Right lobe of liver (tissue), 6 donors: ENCODE measurements around the gene EPHA8. TPM values are rescaled to one million over a fixed set of nuclear protein-coding genes. Genes with fewer than 3 reads are reported as not detected.

Experiments used
- ATAC-seq, 4 donors: fragments of 200-7000 bp; cut with Tn5 transposase; one replicate each; pipeline ENCODE4 v1.9.1; 2020; ENCODE audit warnings: mild to moderate bottlenecking in 4 of 4, moderate library complexity in 4 of 4
- DNase-seq, 3 donors: peaks; one replicate each; pipeline ENCODE4 v3.0.0-alpha.2; 2020
- H3K27ac ChIP-seq, 3 donors: fragments of 200-600 bp; one replicate each; pipeline ENCODE4 v1.8.0; 2022
- H3K27me3 ChIP-seq, 2 donors: fragments of 200-600 bp; one replicate each; pipeline ENCODE4 v1.8.0; 2022
- H3K36me3 ChIP-seq, 4 donors: fragments of 200-600 bp; sonication (generic) in 1 of 4; one replicate each; pipeline versions ENCODE4 v1.5.1 to v1.8.0; 2017 to 2022; ENCODE audit warnings: control low read depth in 1 of 4
- H3K4me1 ChIP-seq, 4 donors: fragments of 200-600 bp; sonication (generic) in 1 of 4; one replicate each; pipeline versions ENCODE4 v1.5.1 to v1.8.0; 2017 to 2022; ENCODE audit warnings: control low read depth in 1 of 4
- H3K4me3 ChIP-seq, 3 donors: fragments of 200-600 bp; one replicate each; pipeline ENCODE4 v1.8.0; 2022
- H3K9me3 ChIP-seq, 4 donors: fragments of 200-600 bp; sonication (generic) in 1 of 4; one replicate each; pipeline versions ENCODE4 v1.5.1 to v1.8.0; 2017 to 2022; ENCODE audit warnings: control low read depth in 1 of 4
- POLR2A ChIP-seq: fragments of 450-650 bp; IDR thresholded peaks from one replicate; pipeline ENCODE4 v1.6.1; 2017; ENCODE audit warnings: antibody characterized with exemption, mild to moderate bottlenecking
- WGBS: methylation state at CpG from one replicate; pipeline ENCODE4 v1.1.6; 2018; ENCODE audit warnings: low coverage, low lambda C conversion rate; ENCODE audit not compliant: insufficient coverage; ENCODE audit errors: missing lambda C conversion rate; 5-methylcytosine and 5-hydroxymethylcytosine counted together
- intact Hi-C, 2 donors: fragments of 100-400 bp; cut with DNase I; formaldehyde crosslinking; loops; one replicate each; pipeline versions ENCODE4 v1.11.2 to v1.14.1; 2022
- long read RNA-seq: library from polyadenylated mRNA; unstranded; transcript quantifications from one replicate; pipeline ENCODE4 v2.0.0, GENCODE V29; 2019
- total RNA-seq, 6 experiments: library from RNA; depleted of rRNA in 2 of 6; stranded (reverse); fragments of >200 nt in 2 of 6; fragmentation: NEBNext Ultra II Directional in 3 of 6; extraction: Animal tissue kit (Norgen Biotek cat#: 25700) in 3 of 6; gene quantifications; one replicate each; pipeline versions ENCODE4 v1.1.0 to v1.2.4, GENCODE V29; 2016 to 2023
- TF ChIP-seq, protein P1 (sequence below), 4 donors: fragments of 200-600 bp in 3 of 4; fragments of 450-650 bp in 1 of 4; IDR thresholded peaks; one replicate each; pipeline versions ENCODE4 v1.5.1 to v1.8.0; 2016 to 2022; ENCODE audit warnings: antibody characterized with exemption in 4 of 4, mild to moderate bottlenecking in 2 of 4
- donor health status: DM: no; HTN: yes; CAD: no.
- donor health status: DM: no; HTN: no; CAD: no.
- donor health status: DM: no; HTN: no; CAD: no.
- donor health status: DM: no; HTN: yes; CAD: no.
- donor health status: DM: no; HTN: yes; CAD: no.

EPHA8 gene
- not detected for total RNA-seq
- long read RNA-seq: 0 reads

DNA sequence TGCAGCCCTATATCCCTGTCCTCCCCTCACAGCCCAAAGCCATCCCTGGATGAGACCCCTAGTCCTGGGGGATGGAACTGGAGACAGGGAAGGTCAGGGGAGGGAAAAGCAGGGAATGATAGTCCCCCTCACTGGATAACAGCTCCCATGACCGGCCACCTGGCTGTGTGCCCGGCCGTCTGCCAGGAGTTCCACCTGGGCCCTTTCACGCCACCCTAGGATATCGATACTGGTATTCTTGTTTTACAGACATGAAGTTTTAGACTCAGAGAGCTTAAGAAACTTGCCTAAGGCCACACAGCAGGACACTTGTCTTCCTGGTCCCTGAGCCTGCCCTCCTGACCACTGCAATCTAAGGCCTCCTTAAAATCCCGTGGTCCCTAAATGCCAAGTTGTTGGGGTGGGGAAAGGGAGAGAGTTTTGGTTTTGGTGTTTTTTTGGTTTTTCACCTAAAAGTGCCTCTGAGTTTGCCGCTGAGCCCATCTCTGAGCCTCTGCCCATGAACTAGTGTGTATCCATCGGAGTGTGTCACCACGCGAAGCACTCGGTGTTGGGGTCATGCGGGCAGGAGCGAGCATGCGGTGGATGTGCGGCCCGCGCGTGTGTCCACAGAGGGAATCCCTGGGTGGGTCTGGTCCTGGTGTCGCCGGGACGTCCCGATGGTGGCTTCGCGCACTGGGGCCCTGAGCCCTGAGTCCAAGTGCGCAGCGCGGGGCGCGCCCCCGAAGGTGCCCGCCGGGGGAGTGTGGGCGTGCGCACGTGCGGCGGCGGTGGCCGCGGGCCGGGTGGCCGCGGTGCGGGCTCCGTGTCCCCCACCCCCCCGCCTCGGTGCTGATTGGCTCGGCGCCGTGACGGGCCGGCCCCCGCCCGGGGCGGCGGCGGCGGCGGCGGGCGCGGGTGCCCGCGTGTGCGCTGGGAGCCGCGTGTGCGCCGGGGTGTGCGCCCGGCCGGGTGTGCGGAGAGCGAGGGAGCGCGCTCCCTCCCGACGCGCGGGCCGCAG, at the start of gene EPHA8:
Gene EPHA8, plus strand, starts transcription at position 906 of the 1,000 bp plus-strand sequence. CDS start 147 bp downstream, outside the sequence.
- TF ChIP-seq, protein P1, sequence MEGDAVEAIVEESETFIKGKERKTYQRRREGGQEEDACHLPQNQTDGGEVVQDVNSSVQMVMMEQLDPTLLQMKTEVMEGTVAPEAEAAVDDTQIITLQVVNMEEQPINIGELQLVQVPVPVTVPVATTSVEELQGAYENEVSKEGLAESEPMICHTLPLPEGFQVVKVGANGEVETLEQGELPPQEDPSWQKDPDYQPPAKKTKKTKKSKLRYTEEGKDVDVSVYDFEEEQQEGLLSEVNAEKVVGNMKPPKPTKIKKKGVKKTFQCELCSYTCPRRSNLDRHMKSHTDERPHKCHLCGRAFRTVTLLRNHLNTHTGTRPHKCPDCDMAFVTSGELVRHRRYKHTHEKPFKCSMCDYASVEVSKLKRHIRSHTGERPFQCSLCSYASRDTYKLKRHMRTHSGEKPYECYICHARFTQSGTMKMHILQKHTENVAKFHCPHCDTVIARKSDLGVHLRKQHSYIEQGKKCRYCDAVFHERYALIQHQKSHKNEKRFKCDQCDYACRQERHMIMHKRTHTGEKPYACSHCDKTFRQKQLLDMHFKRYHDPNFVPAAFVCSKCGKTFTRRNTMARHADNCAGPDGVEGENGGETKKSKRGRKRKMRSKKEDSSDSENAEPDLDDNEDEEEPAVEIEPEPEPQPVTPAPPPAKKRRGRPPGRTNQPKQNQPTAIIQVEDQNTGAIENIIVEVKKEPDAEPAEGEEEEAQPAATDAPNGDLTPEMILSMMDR (IDR thresholded peaks at IDR 0.05): no peak
- TF ChIP-seq POLR2A: no peak
- intact Hi-C loops: no loop called here
- Histone ChIP-seq H3K4me1 (no peaks in the 10 kb centered on the region), H3K36me3 (no peaks in the 10 kb centered on the region), H3K27me3 (peaks cover 0 to 10% of the 10 kb centered on the region in 2 donors), H3K27ac (no peak within 1 kb of the TSS), H3K4me3 (no peak within 1 kb of the TSS), H3K9me3 (no peaks in the 10 kb centered on the region)
- ATAC-seq (no peak), DNase-seq (no peak)
- WGBS: 15% methylated on average over 6 of the region's 81 CpGs

DNA sequence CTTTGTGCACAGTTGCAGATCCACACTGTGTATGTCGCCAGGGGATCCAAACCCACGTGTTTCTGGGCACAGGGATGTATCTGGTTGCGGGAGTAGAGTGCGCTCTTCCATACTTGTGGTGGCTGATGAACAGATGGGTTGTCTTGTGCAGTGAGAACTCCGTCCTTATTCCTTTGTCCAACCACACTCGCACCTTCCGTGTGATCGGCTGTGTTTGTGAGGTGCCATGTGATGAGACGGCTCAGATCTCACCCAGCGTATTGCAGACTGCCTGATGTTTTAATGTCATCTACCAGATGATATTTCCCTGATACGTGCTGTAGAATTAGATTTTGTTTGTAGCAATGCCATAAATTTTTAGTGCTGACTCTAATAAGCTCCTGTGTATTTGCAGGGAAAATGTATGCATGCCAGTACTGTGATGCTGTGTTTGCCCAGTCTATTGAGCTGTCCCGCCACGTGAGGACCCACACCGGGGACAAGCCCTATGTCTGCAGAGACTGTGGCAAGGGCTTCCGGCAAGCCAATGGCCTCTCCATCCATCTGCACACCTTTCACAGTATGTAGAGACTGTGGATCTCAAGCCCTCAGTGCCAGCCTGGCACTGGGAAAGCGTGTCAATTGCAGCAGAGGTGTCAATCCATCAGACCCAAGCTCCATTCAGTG, 46.2 kb upstream of the EPHA8 start:
- H3K9me3 ChIP-seq: no peaks in the 10 kb centered on the region

DNA sequence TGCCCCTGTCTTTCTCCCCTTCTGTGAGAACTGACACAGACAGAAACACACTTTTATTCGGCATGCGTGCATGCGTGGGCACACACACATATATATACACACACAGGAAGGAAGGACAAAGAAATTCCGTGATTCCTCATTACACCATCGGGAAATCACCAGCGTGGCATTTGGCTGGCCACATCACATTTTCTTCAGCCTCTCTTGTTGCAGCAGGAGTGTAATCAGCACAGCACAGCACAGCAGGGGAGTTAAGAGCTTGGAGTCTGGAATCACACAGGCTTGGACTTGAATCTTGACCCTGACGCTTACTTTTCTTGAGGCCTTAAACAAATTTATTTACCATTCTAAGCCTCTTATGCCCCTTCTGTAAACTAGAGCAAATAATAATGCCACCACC, 45.3 kb upstream of the EPHA8 start:
- Histone ChIP-seq H3K4me1 (no peaks in the 10 kb centered on the region), H3K27ac (no peak overlapping the region), H3K9me3 (no peaks in the 10 kb centered on the region), H3K27me3 (no peaks in the 10 kb centered on the region), H3K4me3 (no peak overlapping the region), H3K36me3 (peaks cover 0 to 89% (median 40%) of the 10 kb centered on the region in 4 donors)
- ATAC-seq: no peak
- intact Hi-C loops: no loop called here
- DNase-seq: no peak
- TF ChIP-seq POLR2A: no peak
- TF ChIP-seq, protein P1 (IDR thresholded peaks at IDR 0.05): no peak
- 93% methylated on average over 7 of the region's 7 CpGs for WGBS

More for the DNA sequence above, 46.2 kb upstream of the EPHA8 start:
- Histone ChIP-seq H3K36me3 (peaks cover 0 to 92% (median 41%) of the 10 kb centered on the region in 4 donors), H3K27ac (no peak overlapping the region), H3K4me3 (no peak overlapping the region), H3K4me1 (no peaks in the 10 kb centered on the region), H3K27me3 (no peaks in the 10 kb centered on the region)
- 93% methylated on average over 10 of the region's 16 CpGs for WGBS
- TF ChIP-seq, protein P1 (IDR thresholded peaks at IDR 0.05): no peak
- TF ChIP-seq POLR2A: no peak
- intact Hi-C loops: no loop called here
- ATAC-seq: no peak
- DNase-seq: no peak

GRCh38 chr1:22518379-22518778, 44.9 kb upstream of the EPHA8 start:
- no peaks in the 10 kb centered on the region for H3K27me3 ChIP-seq
- no peak for DNase-seq
- no peaks in the 10 kb centered on the region for H3K9me3 ChIP-seq
- 38% methylated on average over 1 of the region's 3 CpGs for WGBS
- peaks cover 0 to 88% (median 37%) of the 10 kb centered on the region in 4 donors for H3K36me3 ChIP-seq
- ATAC-seq: no peak
- no peak overlapping the region for H3K4me3 ChIP-seq
- H3K27ac ChIP-seq: no peak overlapping the region
- intact Hi-C loops: no loop called here
- no peaks in the 10 kb centered on the region for H3K4me1 ChIP-seq
- TF ChIP-seq, protein P1 (IDR thresholded peaks at IDR 0.05): no peak
- no peak for TF ChIP-seq POLR2A
